WTC11 (cell line): ENCODE results near the gene TRIM58. TPM values are rescaled to one million over a fixed set of nuclear protein-coding genes. Genes with fewer than 3 reads are reported as not detected.

Experiments
- ATAC-seq: fragments of 200-7000 bp; cut with Tn5 transposase; 2 replicates; pipeline ENCODE4 v1.10.0; 2021; ENCODE audit warnings: mild to moderate bottlenecking, moderate library complexity
- CTCF ChIA-PET: fragments of 300-600 bp; sonication (Branson Sonifier 250); formaldehyde crosslinking; loops from one replicate; lab custom pipeline; 2021; ENCODE audit warnings: antibody characterized with exemption; lab: Charles Lee
- POLR2A ChIA-PET: fragments of 350-600 bp; sonication (Branson Sonifier 250); formaldehyde crosslinking; loops from one replicate; lab custom pipeline; 2021; ENCODE audit warnings: antibody characterized with exemption; lab: Charles Lee
- DNase-seq: peaks from one replicate; pipeline ENCODE4 v3.0.0; 2021; ENCODE audit warnings: low spot score
- H3K27ac Mint-ChIP-seq: 2 replicates; pipeline ENCODE4 v1.8.0; 2021; ENCODE audit warnings: mixed read lengths
- H3K27me3 Mint-ChIP-seq: 2 replicates; pipeline ENCODE4 v1.8.0; 2021; ENCODE audit warnings: low read depth, mild to moderate bottlenecking, moderate library complexity, mixed read lengths
- H3K36me3 Mint-ChIP-seq: 2 replicates; pipeline ENCODE4 v1.8.0; 2021; ENCODE audit warnings: mixed read lengths
- H3K4me1 Mint-ChIP-seq: 2 replicates; pipeline ENCODE4 v1.8.0; 2022; ENCODE audit warnings: mixed read lengths
- H3K4me3 Mint-ChIP-seq: 2 replicates; pipeline ENCODE4 v1.8.0; 2021; ENCODE audit warnings: mild to moderate bottlenecking, moderate library complexity, mixed read lengths
- H3K9me3 Mint-ChIP-seq: 2 replicates; pipeline ENCODE4 v1.8.0; 2021; ENCODE audit warnings: mixed read lengths
- ATF1 ChIP-seq: sonication (generic); formaldehyde crosslinking; IDR thresholded peaks from 2 replicates; pipeline ENCODE4 v1.8.1; 2023; ENCODE audit warnings: mild to moderate bottlenecking, moderate library complexity, missing genetic modification reagents
- CREM ChIP-seq: sonication (generic); formaldehyde crosslinking; IDR thresholded peaks from 2 replicates; pipeline ENCODE4 v1.8.1; 2022; ENCODE audit warnings: mild to moderate bottlenecking, missing genetic modification reagents, moderate library complexity
- EMX1 ChIP-seq: fragments of 250-450 bp; sonication (Bioruptor Pico); IDR thresholded peaks from 2 replicates; pipeline ENCODE4 v1.8.0; 2021; ENCODE audit warnings: mild to moderate bottlenecking
- FOXK1 ChIP-seq: sonication (generic); formaldehyde crosslinking; IDR thresholded peaks from 2 replicates; pipeline ENCODE4 v1.8.0; 2022; ENCODE audit warnings: mild to moderate bottlenecking, moderate library complexity, missing genetic modification reagents
- GABPB1 ChIP-seq: sonication (generic); formaldehyde crosslinking; IDR thresholded peaks from 2 replicates; pipeline ENCODE4 v1.8.1; 2023; ENCODE audit warnings: mild to moderate bottlenecking, missing genetic modification reagents
- GRHL2 ChIP-seq: fragments of 250-450 bp; sonication (Bioruptor Pico); IDR thresholded peaks from 2 replicates; pipeline ENCODE4 v1.8.0; 2022; ENCODE audit warnings: mild to moderate bottlenecking, moderate library complexity; ENCODE audit not compliant: insufficient replicate concordance, severe bottlenecking
- IRF1 ChIP-seq: sonication (generic); formaldehyde crosslinking; IDR thresholded peaks from 2 replicates; pipeline ENCODE4 v1.8.0; 2023; ENCODE audit warnings: missing genetic modification reagents
- KAT7 ChIP-seq: sonication (generic); formaldehyde crosslinking; IDR thresholded peaks from 2 replicates; pipeline ENCODE4 v1.8.1; 2023; ENCODE audit warnings: missing genetic modification reagents, mild to moderate bottlenecking, borderline replicate concordance
- NFATC4 ChIP-seq: fragments of 250-450 bp; sonication (Bioruptor Pico); IDR thresholded peaks from 2 replicates; pipeline ENCODE4 v1.9.0; 2021; ENCODE audit warnings: mild to moderate bottlenecking
- NFE2L1 ChIP-seq: sonication (generic); formaldehyde crosslinking; IDR thresholded peaks from 2 replicates; pipeline ENCODE4 v1.8.1; 2023; ENCODE audit warnings: missing genetic modification reagents
- NFYB ChIP-seq: sonication (generic); formaldehyde crosslinking; conservative IDR thresholded peaks from 2 replicates; pipeline ENCODE4 v1.8.0; 2022; ENCODE audit warnings: low read depth, missing genetic modification reagents
- PREB ChIP-seq: sonication (generic); formaldehyde crosslinking; IDR thresholded peaks from 2 replicates; pipeline ENCODE4 v1.8.1; 2022; ENCODE audit warnings: mild to moderate bottlenecking, missing genetic modification reagents, moderate library complexity, borderline replicate concordance
- PRRX2 ChIP-seq: fragments of 250-450 bp; sonication (Bioruptor Pico); IDR thresholded peaks from 2 replicates; pipeline ENCODE4 v1.8.0; 2021; ENCODE audit warnings: mild to moderate bottlenecking
- RELA ChIP-seq: sonication (generic); formaldehyde crosslinking; IDR thresholded peaks from 2 replicates; pipeline ENCODE4 v1.8.1; 2022; ENCODE audit warnings: missing genetic modification reagents, mild to moderate bottlenecking, borderline replicate concordance
- RORB ChIP-seq: fragments of 250-450 bp; sonication (Bioruptor Pico); IDR thresholded peaks from 2 replicates; pipeline ENCODE4 v1.9.0; 2021; ENCODE audit warnings: mild to moderate bottlenecking
- TP53 ChIP-seq: sonication (generic); formaldehyde crosslinking; IDR thresholded peaks from 2 replicates; pipeline ENCODE4 v1.8.1; 2023; ENCODE audit warnings: mild to moderate bottlenecking, missing genetic modification reagents
- USF1 ChIP-seq: sonication (generic); formaldehyde crosslinking; IDR thresholded peaks from 2 replicates; pipeline ENCODE4 v1.8.0; 2022; ENCODE audit warnings: mild to moderate bottlenecking, missing genetic modification reagents
- ZMAT4 ChIP-seq: fragments of 250-450 bp; sonication (Bioruptor Pico); IDR thresholded peaks from 2 replicates; pipeline ENCODE4 v1.9.0; 2021; ENCODE audit warnings: mild to moderate bottlenecking
- ZNF423 ChIP-seq: fragments of 250-450 bp; sonication (Bioruptor Pico); IDR thresholded peaks from 2 replicates; pipeline ENCODE4 v2.1.2; 2022; ENCODE audit warnings: mild to moderate bottlenecking, moderate library complexity
- ZNF512 ChIP-seq: sonication (generic); formaldehyde crosslinking; IDR thresholded peaks from 2 replicates; pipeline ENCODE4 v1.8.1; 2022; ENCODE audit warnings: missing genetic modification reagents, borderline replicate concordance
- ZSCAN18 ChIP-seq: fragments of 250-450 bp; sonication (Bioruptor Pico); IDR thresholded peaks from 2 replicates; pipeline ENCODE4 v2.1.2; 2022; ENCODE audit warnings: mild to moderate bottlenecking, moderate library complexity
- total RNA-seq: library from RNA; stranded (reverse); gene quantifications from 3 replicates; pipeline ENCODE4 v1.2.3, GENCODE V29; 2021
- TF ChIP-seq, protein P1 (sequence below): fragments of 250-450 bp; sonication (Bioruptor Pico); IDR thresholded peaks from 2 replicates; pipeline ENCODE4 v1.9.0; 2021; ENCODE audit warnings: moderate library complexity, mild to moderate bottlenecking, inconsistent platforms, borderline replicate concordance
- TF ChIP-seq, protein P2 (sequence below): sonication (generic); formaldehyde crosslinking; IDR thresholded peaks from 2 replicates; pipeline ENCODE4 v1.8.1; 2023; ENCODE audit warnings: mild to moderate bottlenecking, missing genetic modification reagents, moderate library complexity
- TF ChIP-seq, protein P3 (sequence below): sonication (generic); formaldehyde crosslinking; IDR thresholded peaks from 2 replicates; pipeline ENCODE4 v1.8.1; 2023; ENCODE audit warnings: mild to moderate bottlenecking, missing genetic modification reagents, moderate library complexity

The TRIM58 gene
- total RNA-seq, 1 experiment from 2014 or later, result 1.0 TPM

GRCh38 chr1:247864644-247865043, 7.7 kb downstream of the TRIM58 start:
- ChIA-PET POLR2A (no interaction called here), CTCF (no interaction called here)
- peaks cover 38% of the 10 kb centered on the region for H3K9me3 Mint-ChIP-seq
- H3K4me3 Mint-ChIP-seq, result no peak overlapping the region
- DNase-seq (no peak), ATAC-seq (no peak)
- H3K27ac Mint-ChIP-seq, result no peak overlapping the region
- no peaks in the 10 kb centered on the region for H3K4me1 Mint-ChIP-seq
- TF ChIP-seq, protein P1, sequence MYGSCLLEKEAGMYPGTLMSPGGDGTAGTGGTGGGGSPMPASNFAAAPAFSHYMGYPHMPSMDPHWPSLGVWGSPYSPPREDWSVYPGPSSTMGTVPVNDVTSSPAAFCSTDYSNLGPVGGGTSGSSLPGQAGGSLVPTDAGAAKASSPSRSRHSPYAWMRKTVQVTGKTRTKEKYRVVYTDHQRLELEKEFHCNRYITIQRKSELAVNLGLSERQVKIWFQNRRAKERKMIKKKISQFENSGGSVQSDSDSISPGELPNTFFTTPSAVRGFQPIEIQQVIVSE, result no peak
- TF ChIP-seq NFATC4 (CRISPR knock-in tag) (no peak), NFE2L1 (no peak), IRF1 (CRISPR knock-in tag) (no peak), TP53 (no peak), GRHL2 (no peak), ZNF423 (CRISPR knock-in tag) (no peak)
- no peaks in the 10 kb centered on the region for H3K27me3 Mint-ChIP-seq
- peaks cover 25% of the 10 kb centered on the region for H3K36me3 Mint-ChIP-seq

GRCh38 chr1:247865416-247865815, 8.4 kb downstream of the TRIM58 start:
- H3K4me1 Mint-ChIP-seq, result no peaks in the 10 kb centered on the region
- DNase-seq (no peak), ATAC-seq (no peak)
- POLR2A ChIA-PET, result no interaction called here
- TF ChIP-seq, protein P2, sequence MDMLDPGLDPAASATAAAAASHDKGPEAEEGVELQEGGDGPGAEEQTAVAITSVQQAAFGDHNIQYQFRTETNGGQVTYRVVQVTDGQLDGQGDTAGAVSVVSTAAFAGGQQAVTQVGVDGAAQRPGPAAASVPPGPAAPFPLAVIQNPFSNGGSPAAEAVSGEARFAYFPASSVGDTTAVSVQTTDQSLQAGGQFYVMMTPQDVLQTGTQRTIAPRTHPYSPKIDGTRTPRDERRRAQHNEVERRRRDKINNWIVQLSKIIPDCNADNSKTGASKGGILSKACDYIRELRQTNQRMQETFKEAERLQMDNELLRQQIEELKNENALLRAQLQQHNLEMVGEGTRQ, result no peak
- TF ChIP-seq FOXK1, result no peak
- TF ChIP-seq PREB (CRISPR knock-in tag), result no peak
- peaks cover 42% of the 10 kb centered on the region for H3K9me3 Mint-ChIP-seq
- H3K27me3 Mint-ChIP-seq, result no peaks in the 10 kb centered on the region
- H3K27ac Mint-ChIP-seq, result no peak overlapping the region
- no peak overlapping the region for H3K4me3 Mint-ChIP-seq
- CTCF ChIA-PET, result no interaction called here
- H3K36me3 Mint-ChIP-seq, result peaks cover 30% of the 10 kb centered on the region

DNA sequence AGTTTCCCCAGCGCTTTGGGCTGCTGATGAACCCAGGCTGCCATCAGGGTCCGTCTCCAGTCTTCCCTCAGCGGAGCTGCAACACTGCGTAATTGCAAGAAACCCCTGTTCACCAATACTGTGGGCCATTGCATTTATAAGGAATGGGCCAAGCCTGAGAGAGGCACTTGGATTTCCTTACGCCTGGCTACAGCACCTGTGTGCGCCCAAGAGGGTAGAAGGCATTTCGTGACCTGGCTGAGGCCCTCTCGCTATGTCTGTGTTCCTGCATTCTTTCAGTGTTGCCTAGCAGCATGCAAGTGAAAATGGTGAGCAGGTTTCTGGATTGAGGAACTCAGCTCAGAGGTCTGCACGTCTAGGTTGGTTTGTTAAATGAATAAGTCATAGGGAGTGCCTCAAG, 26.4 kb downstream of the TRIM58 start:
- peaks cover 2% of the 10 kb centered on the region; the same call in 1 of the 2 replicates for H3K4me1 Mint-ChIP-seq
- CTCF ChIA-PET, result no interaction called here
- DNase-seq, result no peak
- H3K27me3 Mint-ChIP-seq, result no peaks in the 10 kb centered on the region; the same call in 1 of the 2 replicates
- ATAC-seq, result no peak
- POLR2A ChIA-PET, result no interaction called here
- H3K27ac Mint-ChIP-seq, result no peak overlapping the region
- no peak overlapping the region for H3K4me3 Mint-ChIP-seq
- peaks cover 33% of the 10 kb centered on the region for H3K9me3 Mint-ChIP-seq
- H3K36me3 Mint-ChIP-seq, result peaks cover 12% of the 10 kb centered on the region
- TF ChIP-seq ZSCAN18, result no peak
- no peak for TF ChIP-seq ZNF423 (CRISPR knock-in tag)
- no peak for TF ChIP-seq GABPB1 (CRISPR knock-in tag)
- TF ChIP-seq NFYB (CRISPR knock-in tag), result no peak
- no peak for TF ChIP-seq ZNF512 (CRISPR knock-in tag)
- TF ChIP-seq ZMAT4 (CRISPR knock-in tag), result no peak
- no peak for TF ChIP-seq USF1
- TF ChIP-seq ATF1 (CRISPR knock-in tag), result no peak
- no peak for TF ChIP-seq CREM
- no peak for TF ChIP-seq PRRX2 (CRISPR knock-in tag)
- TF ChIP-seq NFATC4 (CRISPR knock-in tag), result no peak
- no peak for TF ChIP-seq RORB (CRISPR knock-in tag)
- no peak for TF ChIP-seq KAT7 (CRISPR knock-in tag)
- TF ChIP-seq, protein P3, sequence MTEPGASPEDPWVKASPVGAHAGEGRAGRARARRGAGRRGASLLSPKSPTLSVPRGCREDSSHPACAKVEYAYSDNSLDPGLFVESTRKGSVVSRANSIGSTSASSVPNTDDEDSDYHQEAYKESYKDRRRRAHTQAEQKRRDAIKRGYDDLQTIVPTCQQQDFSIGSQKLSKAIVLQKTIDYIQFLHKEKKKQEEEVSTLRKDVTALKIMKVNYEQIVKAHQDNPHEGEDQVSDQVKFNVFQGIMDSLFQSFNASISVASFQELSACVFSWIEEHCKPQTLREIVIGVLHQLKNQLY (CRISPR knock-in tag), result no peak
- TF ChIP-seq RELA (CRISPR knock-in tag), result no peak
- no peak for TF ChIP-seq EMX1
